HL-60/S4 (cell line): ENCODE results near the gene SLC39A10.
"Not testable (repeated sequence)": the region's sequence is repeated elsewhere in the genome, so short reads cannot be mapped to it uniquely, and the experiment has no call there.

Source experiments
- in situ Hi-C: fragments of 300-500 bp; cut with MboI; formaldehyde crosslinking; loops from 2 replicates; pipeline ENCODE4 v1.14.3; 2022; ENCODE audit warnings: low sequenced_read_pairs

Gene SLC39A10

DNA sequence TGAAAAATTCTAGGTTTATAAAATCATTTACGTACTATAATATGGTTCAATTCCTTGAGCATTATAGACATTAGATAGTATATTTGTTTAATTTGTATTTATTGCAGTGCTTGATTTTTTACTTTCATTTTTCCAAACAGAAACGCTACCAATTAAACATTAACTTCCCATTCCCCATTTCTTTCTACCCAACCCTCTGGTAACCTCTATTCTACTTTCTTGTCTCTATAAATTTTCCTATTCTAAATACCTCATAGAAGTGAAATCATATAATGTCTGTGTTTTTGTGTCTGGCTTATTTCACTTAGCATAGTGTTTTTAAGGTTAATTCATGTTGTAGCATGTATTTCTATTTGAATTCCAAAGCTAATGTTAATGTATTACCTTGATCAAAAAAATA, 11.6 kb upstream of the SLC39A10 start:
- in situ Hi-C loops = no loop called here

DNA sequence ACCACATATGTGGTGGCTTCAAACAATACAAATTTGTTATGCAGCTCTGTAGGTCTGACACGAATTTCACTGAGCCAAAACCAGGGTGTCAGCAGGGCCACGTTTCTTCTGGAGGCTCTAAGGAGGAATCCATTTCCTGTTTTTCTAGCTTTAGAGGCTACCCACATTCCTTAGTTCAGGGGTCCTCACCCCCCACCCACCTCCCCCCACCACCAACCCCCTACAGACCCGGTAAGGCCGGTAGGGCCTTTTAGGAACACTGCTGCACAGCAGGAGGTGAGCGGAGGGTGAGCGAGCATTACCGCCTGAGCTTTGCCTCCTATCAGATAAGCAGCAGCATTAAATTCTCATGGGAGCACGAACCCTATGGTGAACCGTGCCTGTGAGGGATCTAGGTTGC, 10.6 kb upstream of the SLC39A10 start:
- in situ Hi-C loops = no loop called here

DNA sequence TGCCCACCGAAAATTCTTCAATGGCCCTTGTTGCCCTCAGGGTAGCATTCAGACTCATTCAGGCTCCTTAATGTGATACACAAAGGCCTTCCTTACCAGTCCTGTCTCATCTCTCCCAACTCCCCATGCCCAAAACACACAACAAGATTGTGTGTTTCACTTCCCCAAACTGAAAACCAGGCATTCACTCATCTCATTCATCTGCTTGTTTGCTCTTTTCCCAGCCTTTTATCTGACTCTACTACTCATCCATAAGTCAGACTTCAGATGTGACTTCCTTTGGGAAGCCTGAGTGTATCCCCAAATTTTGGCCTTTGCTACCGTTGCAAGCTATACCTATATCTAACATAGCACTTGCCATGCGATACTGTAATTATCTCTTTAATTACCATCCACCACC, 9.7 kb upstream of the SLC39A10 start:
- in situ Hi-C loops = no loop called here

DNA sequence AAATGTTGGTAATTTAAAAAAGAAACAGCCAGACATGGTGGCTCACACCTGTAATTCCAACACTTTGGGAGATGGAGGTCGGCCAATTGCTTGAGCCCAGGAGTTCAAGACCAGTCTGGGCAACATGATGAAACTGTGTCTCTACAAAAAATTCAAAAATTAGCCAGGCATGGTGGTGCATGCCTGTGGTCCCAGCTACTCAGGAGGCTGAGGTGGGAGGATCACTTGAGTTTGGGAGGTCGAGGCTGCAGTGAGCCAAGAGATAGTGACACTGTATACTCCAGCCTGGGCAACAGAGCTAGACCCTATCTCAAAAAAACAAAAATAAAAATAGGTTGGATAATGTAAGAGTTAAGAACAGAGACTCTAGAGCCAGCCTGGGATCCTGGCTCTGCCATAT, 8.7 kb upstream of the SLC39A10 start:
- in situ Hi-C loops = not testable (repeated sequence)

DNA sequence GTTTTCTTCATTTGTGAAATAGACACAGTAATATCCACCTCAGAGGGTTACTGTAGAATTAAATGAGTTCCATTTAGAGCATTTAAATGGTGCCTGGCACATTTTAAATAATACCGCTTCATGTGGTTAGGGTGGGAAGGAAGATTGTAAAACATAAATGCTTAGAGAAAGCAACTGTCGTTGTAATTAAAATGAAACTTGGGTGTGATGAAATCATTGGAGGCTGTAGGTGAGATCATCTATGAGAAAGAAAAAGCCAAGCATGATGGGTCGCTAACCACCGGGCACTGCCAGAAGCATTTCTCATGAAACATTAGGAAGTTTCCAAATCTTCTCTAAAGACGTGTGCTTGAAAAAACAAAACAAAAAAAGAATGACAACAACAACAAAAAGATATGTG, 8.2 kb upstream of the SLC39A10 start:
- in situ Hi-C loops = no loop called here

DNA sequence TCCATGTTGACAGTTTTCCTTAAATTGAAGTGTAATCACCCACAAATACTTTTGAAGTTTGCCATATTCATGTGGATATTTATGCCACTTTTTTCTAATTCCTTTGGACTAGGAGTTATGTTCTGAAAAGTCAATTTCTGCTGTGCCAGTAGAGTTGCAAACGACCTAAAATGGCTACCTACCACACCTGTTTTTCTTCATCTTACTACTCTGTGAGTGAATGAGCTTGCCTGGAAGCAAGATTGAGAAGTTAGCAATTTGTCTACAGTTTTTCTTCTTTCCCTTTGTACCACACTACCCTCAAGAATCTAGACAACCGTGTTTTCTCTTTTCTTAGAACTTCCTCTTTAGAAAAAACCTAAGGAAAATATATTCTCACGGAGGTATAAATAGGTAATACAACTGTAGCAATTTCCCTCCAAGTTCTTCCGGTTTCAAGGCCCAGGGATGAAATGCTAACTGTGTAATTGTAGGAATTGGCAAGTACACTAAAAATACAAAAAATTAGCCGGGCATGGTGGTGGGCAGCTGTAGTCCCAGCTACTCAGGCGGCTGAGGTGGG, 7.3 kb upstream of the SLC39A10 start:
- in situ Hi-C loops = no loop called here

DNA sequence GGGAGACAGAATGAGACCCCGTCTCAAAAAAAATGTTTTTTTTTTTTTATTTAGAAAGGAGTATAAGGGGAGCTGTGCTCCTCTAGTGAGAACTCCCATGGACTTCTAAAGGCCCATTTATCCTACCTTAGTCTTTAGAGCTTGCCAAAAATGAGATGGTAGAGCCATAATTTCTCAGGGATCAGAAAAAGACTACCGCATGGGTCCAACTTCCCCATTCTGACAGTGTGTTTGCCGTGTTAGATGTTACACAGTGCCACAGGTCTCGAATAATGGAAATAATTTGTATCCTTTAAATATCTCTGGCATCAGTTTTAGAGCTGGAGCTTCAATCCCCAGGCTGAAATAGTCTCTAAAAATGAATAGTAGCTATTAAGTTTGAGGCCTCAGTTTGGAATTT, 6.0 kb upstream of the SLC39A10 start:
- in situ Hi-C loops = no loop called here

DNA sequence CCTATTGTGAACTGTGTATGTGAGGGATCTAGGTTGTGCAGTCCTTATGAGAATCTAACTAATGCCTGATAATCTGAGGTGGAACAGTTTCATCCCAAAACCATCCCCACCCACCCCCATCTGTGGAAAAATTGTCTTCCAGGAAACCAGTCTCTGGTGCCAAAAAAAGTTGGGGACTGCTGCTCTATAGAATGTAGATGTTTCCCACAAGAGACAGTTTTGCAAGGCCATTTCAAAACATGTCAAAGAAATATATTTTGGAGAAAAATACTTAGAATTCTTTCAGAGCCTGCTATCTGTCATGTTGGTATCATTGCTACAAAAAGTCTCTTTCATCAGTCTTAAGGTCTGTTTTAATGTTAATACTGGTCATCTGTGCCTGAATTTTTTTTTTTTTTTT, 4.1 kb upstream of the SLC39A10 start:
- in situ Hi-C loops = no loop called here

DNA sequence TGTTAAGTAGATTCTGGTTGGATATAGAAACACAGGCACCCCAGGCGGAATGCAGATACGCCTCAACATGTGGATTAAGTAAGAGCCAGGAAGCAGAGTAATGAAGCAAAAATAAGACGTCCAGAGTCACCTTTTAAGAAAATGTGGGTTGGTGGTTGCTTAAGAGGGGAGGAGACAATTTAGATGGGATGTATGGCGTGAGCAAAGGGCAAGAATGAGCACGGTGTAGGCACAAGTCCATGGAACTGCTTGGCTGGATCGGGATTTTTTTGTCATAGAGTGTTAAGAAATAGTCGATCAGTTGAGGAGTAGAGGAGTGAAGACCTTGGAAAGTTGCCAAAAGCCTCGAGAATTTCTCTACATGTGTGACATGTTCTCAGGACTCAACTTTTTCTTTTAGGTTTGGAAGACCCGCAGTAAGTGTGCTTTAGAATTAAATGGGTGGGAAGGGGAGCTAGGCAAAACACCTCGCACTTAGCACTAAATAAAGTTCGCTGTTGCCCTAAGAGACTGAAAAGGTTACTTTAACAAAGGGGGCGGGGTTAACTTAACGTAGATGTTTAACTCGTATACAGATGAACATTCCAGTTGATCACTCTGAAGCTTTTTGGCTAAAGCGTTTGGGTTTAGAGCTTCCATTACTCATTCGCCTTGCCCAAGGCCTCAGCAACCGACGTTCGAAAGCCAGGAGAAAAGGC, 716 bp upstream of the SLC39A10 start:
- in situ Hi-C loops = no loop called here

DNA sequence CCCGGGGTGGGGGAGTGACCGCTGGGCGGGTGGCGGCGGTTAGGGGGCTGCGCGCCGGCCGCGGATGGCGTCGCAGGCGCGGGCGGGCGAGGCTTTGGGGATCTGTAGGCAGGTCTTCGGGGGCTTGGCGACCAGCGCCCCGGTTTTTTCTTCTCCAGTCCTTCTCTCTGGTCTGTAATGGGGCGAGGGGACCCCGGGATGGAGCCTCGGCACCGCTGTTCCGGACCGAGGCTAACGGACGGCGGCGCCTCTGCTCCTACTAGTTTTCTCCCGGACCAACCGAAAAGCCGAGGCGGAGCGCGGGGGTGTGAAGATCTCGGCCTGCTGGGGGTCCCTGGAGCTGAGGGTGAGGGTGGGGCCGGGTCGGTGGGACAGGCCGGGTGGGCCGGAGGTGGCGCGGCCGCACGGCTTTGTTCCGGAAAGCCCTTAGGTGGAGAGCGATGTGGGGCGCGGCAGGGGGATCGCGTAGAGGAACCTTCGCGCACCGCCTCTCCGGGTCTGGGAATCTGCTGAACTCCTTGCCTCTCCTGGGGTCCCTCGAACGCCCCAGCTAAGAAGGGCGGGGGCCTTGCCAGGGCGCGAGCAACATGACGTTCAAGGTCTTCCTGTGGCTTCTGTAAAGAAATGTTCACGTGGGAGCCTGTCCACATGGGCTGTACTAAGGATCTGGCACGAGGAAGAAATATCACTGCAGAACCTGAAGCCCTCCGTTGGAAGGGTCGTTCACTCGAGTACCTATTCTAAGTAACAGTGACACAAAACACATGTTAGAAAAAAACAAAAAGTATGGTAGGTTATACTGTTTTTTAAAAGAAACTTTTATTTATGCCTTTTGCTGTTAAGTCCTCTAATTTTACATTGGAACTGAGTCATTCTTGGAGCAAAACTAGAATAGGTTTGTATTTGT, 861 bp downstream of the SLC39A10 start:
- in situ Hi-C loops = no loop called here

DNA sequence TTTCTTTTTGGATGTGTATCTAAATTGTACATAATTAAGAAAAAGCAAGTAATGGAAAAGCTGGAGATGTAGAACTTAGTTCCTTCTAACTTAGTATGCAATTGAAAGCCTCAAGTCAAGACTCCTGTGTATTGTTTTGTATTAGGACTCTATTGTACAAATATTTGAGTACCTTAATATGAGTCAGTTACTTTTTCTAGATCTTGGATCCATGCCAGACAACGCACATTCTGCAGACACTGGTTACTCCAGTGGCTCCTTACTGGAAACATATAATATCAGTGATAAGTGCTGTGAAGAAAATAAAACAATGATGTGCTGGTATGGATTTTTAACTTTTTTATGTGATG, 1.5 kb downstream of the SLC39A10 start:
- in situ Hi-C loops = no loop called here

DNA sequence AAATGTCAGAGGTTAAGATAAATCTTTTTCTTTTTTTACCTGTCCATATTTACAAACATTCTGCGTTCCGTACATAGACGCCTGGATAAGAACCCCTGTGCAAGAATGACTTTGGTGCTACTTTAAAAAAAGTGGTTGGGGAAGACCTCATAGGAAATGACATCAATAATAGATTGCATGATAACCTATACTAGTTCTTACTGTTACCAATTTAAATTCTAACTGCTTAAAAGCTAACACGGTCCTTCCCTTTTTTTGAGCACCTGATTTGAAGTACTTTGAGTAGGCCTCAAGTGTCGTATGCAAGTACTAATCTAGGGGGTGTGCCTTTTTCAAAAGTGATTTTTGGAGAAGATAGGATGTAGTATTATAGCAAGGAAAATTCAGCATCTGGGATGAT, 2.1 kb downstream of the SLC39A10 start:
- in situ Hi-C loops = no loop called here

DNA sequence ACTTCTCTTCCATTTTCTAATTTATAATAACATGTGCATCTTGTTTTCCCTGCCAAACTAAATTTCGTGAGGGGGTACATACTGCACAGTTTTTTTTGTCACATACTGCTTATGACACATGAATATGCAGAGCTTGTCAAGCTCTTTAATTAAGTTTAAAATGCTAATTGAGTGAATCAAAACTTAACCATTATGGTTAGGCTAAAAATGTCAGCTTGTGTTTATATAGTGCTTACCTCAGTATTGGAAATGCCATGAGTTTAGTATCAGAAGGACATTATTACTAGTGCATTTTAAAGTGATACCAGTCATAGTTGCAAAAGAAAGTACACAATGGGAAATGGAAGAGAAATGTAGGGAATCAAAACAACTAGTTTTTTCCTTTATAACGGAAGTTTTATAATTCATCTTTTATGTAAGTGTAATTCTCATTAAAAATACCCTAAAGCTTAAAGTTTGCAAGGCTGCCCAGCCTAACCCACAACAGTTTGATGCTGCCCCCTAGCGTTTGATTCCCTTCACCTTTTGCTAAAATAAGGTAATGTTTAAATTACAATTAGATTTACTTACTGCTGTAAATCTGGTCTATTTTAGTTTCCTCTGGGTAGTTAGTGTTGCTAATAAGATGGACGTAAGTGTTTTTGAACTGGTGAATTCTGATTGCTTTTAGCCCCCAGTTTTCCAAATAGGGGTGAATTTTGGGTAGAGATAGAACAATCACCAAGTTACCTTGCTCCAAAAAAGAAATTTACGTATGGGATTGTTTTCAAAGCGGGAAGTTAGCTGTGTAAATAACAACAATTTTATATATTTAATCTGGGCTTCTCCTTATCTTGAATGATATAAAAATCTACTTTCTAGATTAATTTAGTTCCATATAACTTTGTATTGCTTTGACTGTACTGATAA, 3.2 kb downstream of the SLC39A10 start:
- in situ Hi-C loops = no loop called here

DNA sequence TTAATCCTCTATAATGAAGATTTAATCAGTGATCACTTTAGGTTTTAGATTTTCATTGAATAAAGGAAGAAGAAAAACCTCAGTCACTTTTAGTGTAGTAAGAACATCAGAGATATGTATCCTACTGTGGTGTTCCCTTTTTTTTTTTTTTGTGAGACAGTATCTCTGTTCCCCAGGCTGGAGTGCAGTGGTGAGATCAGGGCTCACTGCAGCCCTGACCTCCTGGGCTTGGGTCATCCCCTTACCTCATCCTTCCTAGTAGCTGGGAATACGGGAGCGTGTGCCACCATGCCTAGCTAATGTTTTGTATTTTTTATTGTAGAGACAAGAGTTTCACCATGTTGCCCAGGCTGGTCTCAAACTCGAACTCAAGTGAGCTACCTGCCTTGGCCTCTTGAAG, 5.1 kb downstream of the SLC39A10 start:
- in situ Hi-C loops = no loop called here

DNA sequence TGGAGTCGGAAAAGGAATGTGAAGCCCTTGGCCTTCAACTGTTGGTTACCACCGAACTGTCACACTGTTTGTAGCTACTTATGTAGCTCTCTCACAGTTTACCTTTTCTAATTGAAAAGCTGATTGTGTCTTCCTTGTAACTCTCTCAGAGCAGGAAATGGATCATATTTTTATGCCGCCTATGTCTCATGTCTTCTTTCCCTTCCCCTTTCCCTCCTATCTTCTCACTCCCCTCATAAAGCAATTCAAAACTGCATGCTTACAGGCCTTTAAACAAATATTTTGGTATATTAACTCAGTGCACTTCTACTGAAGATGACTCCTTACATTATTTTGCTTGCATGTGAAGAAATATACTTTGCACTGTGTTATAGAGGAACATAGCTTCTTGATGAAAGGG, 6.0 kb downstream of the SLC39A10 start:
- in situ Hi-C loops = no loop called here

DNA sequence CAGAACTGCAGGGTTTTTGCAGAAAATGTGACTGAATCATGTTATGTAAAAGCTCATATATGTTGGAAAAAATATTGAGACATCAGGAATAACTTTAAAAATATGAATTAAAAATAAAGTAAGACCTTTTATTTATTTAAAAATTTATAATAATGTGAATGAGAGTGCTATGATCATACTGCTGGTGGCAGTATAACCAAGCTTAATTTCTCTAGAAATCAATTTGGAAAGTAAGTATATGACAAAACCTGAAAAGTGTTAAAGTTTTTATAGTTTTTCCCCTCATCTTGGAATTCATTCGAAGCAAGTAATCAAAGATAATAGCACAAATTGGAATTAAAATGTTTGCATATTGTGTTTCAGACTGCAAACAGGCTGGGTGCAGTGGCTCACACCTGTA, 7.5 kb downstream of the SLC39A10 start:
- in situ Hi-C loops = no loop called here

DNA sequence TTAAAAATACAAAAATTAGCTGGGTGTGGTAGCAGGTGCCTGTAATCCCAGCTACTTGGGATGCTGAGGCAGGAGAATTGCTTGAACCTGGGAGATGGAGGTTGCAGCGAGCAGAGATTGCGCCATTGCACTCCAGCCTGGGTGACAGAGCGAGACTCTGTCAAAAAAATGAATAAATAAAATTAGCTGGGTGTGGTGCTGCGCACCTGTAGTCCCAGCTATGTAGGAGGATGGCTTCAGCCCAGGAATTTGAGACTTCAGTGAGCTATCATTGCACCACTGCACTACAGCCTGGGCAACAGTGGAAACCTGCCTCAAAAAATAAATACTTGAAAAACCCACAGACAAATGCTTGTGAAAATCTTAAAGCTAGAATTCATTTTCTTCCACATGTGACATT, 8.1 kb downstream of the SLC39A10 start:
- in situ Hi-C loops = not testable (repeated sequence)

DNA sequence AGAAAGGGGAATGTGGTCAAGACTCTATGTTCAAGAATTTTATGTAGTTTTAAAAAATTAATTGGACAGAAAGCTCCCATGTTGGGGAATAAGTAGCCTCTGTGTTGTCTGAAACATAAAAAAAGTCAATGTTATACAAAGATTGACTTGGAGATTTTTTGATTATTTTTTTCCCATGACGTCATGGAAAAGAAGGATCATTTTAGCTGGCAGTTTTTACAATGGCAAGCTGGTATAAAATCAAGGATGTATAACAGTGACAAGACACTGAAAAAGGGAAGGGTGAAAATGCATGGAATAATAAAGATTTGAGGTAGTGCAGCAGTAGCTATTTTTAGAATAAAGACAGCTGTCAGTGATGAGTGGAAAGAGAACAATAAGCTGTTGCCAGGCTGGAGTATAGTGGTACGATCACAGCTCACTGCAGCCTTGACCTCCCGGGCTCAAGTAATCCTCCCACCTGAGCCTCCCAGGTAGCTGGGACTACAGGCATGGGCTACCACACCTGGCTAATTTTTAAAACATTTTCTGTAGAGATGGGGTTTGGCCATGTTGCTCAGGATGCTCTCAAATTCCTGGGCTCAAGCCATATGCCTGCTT, 9.2 kb downstream of the SLC39A10 start:
- in situ Hi-C loops = no loop called here

DNA sequence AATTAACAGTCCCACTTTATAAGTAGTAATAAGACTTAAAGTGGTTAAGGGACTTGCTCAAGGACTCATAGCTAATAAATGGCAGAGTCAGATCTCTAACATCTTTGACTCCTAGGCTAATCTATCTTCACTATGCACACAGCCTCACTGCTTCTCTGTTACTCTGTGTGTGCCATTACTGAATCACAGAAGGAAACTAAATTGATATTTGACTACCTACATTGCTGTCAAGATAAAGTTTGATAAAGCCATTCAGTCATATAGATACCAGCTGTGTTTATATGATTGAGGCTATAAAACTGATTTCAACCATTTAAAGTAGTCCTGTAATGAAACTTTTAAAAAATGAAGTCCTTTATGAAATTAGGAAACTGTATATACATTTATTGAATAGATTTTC, 10.9 kb downstream of the SLC39A10 start:
- in situ Hi-C loops = no loop called here

DNA sequence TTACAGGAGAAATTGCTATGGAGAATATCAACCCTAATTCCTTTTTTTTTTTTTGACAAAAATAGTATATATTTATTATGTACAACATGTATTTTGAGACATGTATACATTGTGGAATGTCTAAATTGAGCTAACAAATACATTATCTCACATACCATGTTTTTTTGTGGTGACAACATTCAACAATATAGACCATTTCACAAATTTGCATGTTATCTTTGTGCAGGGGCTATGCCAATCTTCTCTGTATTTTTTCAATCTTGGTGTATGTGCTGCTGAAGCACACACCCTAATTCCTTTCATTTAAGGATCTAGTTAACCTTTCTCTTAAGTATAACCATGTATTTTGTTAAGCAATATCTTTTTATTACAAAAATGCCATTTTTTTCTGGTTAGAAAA, 13.2 kb downstream of the SLC39A10 start:
- in situ Hi-C loops = no loop called here

DNA sequence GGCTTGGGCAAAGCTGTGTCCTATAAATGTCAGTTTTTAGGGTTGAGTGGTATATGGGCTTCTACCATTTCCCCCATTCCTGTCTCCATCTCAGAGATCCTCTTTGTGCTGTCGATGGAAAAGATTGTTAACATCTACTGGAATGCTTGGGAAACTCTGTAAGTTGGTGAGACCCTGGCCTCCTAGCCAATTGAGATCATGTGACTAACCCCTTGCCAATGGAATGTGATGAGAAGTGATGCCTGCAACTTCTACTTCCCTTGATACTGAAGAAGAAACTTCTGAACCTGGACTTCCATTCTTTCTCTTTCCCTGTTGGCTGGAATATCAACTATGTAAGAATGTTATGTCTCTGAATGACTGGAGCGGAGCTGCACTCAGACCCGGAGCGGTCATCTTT, 14.5 kb downstream of the SLC39A10 start:
- in situ Hi-C loops = no loop called here
